NCI-H446 treated with DMSO at 0.1 percent for 48 hours (cell line): ENCODE results near the gene TRIM7.
"Not testable (repeated sequence)": the region's sequence is repeated elsewhere in the genome, so short reads cannot be mapped to it uniquely, and the experiment has no call there.

Source experiments
- DNase-seq: peaks from one replicate; lab custom pipeline; 2025; lab: John Stamatoyannopoulos, UW

Gene TRIM7

DNA sequence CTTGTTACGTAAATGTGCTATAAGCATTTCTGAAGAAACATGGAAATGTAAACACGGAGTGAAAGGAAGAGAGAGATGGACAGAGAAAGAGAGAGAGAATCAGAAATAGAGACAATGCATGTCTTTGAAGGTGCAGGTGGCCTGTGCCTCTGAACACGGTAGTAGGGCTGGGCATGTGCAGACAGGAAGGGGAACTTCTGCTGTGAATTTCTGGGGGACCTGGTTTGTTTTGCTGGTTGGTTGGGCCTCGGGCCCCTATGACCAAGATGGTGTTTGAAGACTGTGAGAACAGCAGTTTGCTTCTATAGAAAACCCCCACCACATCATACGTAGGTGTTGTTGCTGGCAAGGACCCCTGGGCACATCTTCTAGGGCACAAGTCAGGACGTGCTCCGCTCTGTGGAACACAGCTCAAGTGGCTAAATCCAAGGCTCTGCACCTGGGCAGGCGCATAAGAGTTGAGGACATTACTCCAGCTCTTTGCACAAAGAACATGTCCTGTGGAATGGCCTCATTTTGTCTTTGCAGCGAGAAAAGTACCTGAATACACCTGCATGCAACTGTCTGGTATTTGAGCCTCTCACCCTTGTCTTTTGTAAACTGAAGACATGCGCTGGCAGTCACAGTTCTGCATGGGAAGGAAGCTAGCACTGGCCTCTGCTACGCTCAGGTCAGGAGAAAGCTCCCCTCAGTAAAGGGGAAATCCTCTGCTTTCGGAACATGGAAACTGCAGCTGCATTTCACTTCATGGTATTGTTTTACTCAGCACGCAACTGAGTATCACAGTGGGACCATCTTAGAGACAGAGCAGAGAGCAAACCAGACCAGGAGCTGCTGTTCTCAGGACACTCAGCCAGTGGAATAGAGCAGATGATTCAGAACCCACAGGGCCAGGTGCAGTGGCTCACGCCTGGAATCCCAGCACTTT is 54.9 kb downstream of the TRIM7 start:
- no peak for DNase-seq

DNA sequence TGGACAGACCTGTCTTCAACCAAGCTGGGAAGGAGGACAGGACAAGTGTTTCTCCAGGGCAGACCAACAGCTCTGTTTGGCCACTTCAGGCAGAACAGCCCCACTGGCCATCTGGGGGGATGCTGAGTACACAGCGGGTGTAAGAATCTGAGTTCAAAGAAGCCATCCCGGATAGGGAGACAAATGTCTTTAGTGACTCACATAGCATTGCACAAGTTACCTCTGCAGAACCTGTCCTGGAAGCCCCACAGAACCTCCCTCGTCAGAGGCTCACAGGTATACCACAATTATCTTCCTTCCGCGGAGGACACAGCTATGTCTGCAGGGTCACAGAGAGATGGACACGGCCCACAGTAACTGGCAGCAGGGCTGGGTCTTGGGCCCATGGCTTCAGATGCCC is 55.6 kb downstream of the TRIM7 start:
- no peak for DNase-seq

DNA sequence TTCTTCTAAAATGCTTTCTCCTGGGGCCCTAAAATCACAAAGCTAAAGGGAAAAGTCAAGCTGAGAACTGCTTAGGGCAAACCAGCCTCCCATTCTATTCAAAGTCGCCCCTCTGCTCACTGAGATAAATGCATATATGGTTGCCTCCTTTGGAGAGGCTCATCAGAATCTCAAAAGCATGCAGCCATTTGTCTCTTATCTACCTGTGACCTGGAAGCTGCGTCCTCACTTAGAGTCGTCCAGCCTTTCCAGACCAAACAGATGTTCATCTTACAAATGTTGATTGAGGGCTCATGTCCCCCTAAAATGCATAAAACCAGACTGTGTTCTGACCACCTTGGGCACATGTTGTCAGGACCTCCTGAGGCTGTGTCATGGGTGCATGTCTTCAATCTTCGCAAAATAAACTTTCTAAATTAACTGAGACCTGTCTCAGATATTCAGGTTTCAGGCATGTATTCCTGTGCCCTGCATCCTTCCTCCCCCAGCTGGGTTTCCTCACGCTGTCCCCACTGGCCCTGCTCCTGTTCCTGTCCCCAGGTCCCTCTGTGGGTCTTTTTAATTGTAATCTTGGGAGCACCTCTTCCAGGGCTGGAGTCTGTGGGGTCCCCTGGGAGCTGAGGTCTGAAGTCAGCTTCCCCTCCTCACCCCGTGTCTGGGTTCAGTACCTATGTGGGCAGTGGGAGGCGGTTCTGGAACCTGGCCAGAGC is 57.9 kb downstream of the TRIM7 start, which contains the start of gene OR2V2:
TSS of gene OR2V2 (plus strand) at position 660 of the 710 bp plus-strand sequence. CDS start 7,357 bp downstream, outside the sequence.
- not testable (repeated sequence) for DNase-seq

DNA sequence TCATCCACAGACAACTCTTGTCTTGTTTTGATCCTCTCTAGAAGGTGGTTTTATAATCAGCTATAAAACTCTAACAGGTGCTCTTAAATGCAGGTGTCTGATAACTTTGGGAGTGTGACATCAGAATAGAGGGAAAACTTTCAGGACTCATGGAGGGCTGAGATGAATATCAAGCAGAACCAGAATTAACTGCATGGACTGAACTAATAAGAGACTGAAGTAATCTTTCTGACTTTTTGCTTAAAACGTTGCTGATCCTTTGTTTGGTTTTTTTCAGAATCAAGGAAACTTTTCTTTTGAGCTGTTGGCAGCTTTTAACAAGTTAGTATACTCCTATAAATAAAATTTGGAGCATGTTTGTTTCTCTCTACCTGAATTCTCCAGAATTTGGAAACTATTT is 59.9 kb downstream of the TRIM7 start:
- DNase-seq: no peak
